HCT116 (cell line): ENCODE results near the gene HCST.

Source experiments
- FOSL1 ChIP-seq: IDR thresholded peaks from 2 replicates; pipeline ENCODE4 v1.6.1; 2012; ENCODE audit warnings: low read depth
- POLR2A ChIP-seq: IDR thresholded peaks from 2 replicates; pipeline ENCODE4 v1.7.0; 2011; ENCODE audit warnings: borderline replicate concordance; ENCODE audit not compliant: insufficient read depth, insufficient read length; ENCODE audit errors: extremely low read depth

DNA sequence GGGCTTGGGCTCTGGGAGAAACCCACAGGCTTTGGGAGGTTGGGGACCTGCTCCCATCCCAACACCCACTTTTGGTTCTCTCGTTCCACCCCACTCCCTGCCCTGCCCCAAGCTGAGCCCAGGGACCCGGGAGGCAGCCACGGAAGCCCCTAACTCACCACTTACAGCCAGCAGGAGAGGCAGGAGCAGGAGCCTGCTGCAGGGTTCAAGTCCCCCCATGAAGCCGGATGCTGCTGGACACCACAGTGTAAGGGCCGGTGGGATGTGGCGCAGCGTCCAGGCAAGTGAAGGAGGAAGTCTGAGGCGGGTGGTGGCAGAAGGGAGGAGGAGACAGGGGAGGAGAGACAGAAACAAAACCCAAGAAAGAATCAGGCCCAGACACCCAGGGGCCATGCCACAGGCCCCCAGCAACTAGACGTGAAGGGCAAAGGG is 5.7 kb downstream of the HCST start, which contains the start of gene TYROBP:
- TF ChIP-seq POLR2A = no peak
- TF ChIP-seq FOSL1 = no peak
